ENCODE results near the gene ZNF18.
A peak's percentile ranks its signal among the peaks of the same experiment; 100 is the strongest.

ZNF18 gene, protein sequence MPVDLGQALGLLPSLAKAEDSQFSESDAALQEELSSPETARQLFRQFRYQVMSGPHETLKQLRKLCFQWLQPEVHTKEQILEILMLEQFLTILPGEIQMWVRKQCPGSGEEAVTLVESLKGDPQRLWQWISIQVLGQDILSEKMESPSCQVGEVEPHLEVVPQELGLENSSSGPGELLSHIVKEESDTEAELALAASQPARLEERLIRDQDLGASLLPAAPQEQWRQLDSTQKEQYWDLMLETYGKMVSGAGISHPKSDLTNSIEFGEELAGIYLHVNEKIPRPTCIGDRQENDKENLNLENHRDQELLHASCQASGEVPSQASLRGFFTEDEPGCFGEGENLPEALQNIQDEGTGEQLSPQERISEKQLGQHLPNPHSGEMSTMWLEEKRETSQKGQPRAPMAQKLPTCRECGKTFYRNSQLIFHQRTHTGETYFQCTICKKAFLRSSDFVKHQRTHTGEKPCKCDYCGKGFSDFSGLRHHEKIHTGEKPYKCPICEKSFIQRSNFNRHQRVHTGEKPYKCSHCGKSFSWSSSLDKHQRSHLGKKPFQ

DNA sequence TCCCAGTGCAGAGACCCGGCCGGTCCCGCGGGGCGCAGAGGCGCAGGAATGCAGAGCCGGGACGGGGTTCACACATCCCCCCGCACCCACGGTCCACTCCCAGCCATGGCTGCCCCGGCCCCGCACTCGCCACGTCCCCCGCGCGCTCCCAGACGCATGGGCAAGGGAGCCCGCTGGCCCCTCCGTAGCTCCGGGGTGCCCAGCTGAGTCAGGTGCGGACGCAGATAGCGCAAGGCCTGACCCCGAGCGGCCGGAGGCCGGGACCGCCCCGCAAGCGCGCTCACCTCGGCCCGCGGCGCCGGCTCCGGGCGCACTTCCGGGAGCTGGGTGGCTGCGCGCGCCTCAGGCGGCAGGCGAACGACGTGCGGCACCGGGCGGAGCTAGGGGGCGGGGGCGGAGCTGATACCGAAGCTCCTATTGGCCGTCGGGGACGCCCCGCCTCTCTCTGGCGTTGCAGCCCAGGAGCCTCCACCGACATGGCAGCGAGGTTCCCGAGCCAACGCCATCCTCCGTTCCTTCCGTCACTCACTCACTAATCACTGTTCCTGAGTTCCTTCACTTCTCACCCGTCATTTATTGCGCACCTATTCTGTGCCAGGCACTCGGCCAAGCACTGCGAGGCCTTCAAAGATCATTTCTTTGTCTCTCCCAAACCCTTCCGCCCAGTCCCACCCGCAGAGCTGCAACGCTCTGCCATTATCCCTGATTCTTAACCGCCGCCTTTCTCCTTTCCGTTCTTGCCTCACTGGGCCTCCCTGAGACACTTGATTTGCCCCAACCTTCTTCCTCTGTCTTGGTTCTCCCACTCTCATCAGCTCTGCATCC is at the start of gene ZNF18:
Gene ZNF18, minus strand, starts transcription at position 329 of the 825 bp plus-strand sequence. CDS start 4,646 bp downstream, outside the sequence.
- in situ Hi-C loops (cut with MboI; ENCODE audit: low pct_unique_long_range_greater_than_20kb, low sequenced_read_pairs, unreplicated experiment): no loop called here
- TF ChIP-seq, protein P1, sequence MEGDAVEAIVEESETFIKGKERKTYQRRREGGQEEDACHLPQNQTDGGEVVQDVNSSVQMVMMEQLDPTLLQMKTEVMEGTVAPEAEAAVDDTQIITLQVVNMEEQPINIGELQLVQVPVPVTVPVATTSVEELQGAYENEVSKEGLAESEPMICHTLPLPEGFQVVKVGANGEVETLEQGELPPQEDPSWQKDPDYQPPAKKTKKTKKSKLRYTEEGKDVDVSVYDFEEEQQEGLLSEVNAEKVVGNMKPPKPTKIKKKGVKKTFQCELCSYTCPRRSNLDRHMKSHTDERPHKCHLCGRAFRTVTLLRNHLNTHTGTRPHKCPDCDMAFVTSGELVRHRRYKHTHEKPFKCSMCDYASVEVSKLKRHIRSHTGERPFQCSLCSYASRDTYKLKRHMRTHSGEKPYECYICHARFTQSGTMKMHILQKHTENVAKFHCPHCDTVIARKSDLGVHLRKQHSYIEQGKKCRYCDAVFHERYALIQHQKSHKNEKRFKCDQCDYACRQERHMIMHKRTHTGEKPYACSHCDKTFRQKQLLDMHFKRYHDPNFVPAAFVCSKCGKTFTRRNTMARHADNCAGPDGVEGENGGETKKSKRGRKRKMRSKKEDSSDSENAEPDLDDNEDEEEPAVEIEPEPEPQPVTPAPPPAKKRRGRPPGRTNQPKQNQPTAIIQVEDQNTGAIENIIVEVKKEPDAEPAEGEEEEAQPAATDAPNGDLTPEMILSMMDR (IDR thresholded peaks at IDR 0.05; ENCODE audit: extremely low read depth, insufficient read depth, missing control alignments): no peak

DNA sequence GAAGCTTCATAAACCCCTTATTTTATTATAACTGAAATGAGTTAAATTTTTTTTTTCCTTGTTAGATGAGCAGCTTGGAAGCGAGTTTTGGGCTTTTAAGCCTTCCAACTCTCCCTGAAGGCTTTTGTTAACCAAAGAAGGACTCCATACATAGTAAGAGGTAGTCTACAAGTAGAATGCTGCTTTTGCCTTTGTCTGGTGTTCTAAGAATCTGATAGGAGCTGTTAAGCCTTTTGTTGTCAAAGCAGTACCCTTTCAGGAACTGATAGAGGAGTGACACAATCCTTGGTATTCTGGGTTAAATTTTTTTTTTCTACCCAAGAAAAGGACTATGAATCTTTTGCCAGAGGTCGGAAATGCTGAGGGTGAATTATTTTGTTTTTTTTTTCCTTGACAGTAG is 49.5 kb upstream of the ZNF18 start:
- in situ Hi-C loops (cut with MboI; ENCODE audit: low pct_unique_long_range_greater_than_20kb, low sequenced_read_pairs, unreplicated experiment): no loop called here
- DNase-seq (ENCODE audit: low spot score): no peak
- TF ChIP-seq, protein P1 (IDR thresholded peaks at IDR 0.05; ENCODE audit: extremely low read depth, insufficient read depth, missing control alignments): no peak

More for the DNA sequence above, at the start of gene ZNF18:
- DNase-seq (ENCODE audit: low spot score): peak; percentile 97

DNA sequence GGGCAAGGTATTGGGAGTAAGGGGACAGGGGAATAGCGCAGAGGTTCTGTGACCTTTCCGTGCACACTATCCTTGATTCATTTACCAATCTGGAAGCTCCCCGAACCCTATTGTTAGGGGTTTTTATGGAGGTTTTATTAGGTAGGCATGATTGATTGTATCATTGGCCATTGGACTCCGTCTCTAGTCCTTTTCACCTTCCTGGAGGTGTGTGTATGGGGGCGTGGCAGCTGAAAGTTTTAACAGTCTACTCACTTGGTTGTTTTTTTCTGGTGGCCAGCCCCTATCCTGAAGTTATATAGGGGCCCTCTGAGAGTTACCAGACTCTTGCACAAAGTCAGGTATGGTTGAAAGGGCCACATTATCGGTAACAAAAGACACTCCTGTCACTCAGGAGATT is 46.4 kb upstream of the ZNF18 start:
- TF ChIP-seq, protein P1 (IDR thresholded peaks at IDR 0.05; ENCODE audit: extremely low read depth, insufficient read depth, missing control alignments): no peak
- in situ Hi-C loops (cut with MboI; ENCODE audit: low pct_unique_long_range_greater_than_20kb, low sequenced_read_pairs, unreplicated experiment): no loop called here

DNA sequence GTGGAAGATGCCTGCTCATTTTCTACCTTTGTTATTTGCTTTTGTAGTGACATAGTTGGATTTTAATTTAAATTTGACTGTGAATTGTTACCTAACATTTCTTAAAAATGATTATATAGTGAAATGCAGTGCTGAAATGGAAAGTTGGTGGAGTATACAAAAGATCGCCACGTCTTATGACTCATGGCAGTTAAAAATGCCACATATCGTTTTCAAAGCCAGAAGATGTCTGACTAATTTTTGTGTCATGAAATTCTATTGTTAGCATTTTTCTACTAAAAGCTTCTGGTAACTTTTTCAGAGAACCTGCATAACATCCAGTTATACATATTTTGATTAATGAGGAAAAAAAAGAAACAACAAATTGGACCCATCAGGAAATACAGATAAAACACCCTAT is 44.0 kb upstream of the ZNF18 start:
- TF ChIP-seq, protein P1 (IDR thresholded peaks at IDR 0.05; ENCODE audit: extremely low read depth, insufficient read depth, missing control alignments): no peak
- no peak for DNase-seq (ENCODE audit: low spot score)
- in situ Hi-C loops (cut with MboI; ENCODE audit: low pct_unique_long_range_greater_than_20kb, low sequenced_read_pairs, unreplicated experiment): no loop called here

More for the DNA sequence above, 46.4 kb upstream of the ZNF18 start:
- no peak for DNase-seq (ENCODE audit: low spot score)

DNA sequence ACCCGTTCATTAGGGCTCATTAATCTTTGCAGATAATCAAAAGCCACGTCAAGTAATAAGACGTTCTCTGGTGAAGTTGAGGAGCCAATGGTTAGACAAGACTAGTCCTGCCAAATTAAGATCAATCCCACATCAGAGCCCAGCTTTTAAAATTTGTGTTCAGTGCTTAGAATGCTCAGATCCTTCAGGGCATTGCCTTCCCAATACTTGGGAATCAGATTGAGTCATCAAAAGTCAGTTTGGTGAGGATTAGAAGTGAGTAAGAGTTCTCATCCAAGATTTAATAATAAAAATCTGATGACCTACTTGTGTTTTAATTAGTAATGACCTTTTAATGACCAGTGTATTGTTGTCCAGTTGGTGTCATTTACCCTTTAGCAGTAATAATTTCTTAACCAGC is 43.2 kb upstream of the ZNF18 start:
- no peak for DNase-seq (ENCODE audit: low spot score)
- TF ChIP-seq, protein P1 (IDR thresholded peaks at IDR 0.05; ENCODE audit: extremely low read depth, insufficient read depth, missing control alignments): no peak
- in situ Hi-C loops (cut with MboI; ENCODE audit: low pct_unique_long_range_greater_than_20kb, low sequenced_read_pairs, unreplicated experiment): no loop called here

DNA sequence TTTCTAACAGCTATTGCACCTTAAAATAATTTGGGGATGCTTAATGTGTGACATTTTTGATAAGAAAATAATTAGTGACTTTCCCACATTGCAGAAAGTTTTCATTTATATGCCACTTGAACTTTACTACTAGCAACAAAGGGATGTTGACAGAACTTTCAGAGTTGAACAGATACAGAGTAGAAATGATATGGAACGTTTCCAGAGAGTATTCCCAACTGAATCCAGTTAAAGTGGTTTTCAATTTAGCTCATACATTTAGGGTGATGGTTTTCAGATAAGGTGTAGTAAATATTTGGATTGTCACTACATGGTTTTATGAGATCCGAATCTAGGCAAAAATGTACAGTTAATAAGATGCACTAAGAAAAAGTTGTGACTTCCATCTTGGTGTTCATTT is 40.7 kb upstream of the ZNF18 start:
- in situ Hi-C loops (cut with MboI; ENCODE audit: low pct_unique_long_range_greater_than_20kb, low sequenced_read_pairs, unreplicated experiment): no loop called here
- TF ChIP-seq, protein P1 (IDR thresholded peaks at IDR 0.05; ENCODE audit: extremely low read depth, insufficient read depth, missing control alignments): no peak
- DNase-seq (ENCODE audit: low spot score): no peak

Measured in GM13977 (cell line).